Occipital lobe (tissue), 2 donors: ENCODE data around the gene ZNF22. TPM values are rescaled to one million over a fixed set of nuclear protein-coding genes. Genes with fewer than 3 reads are reported as not detected.
A peak's percentile ranks its signal among the peaks of the same experiment; 100 is the strongest.

Experiments
- DNase-seq: peaks from one replicate; lab custom pipeline; 2025; lab: John Stamatoyannopoulos, UW
- total RNA-seq: library from RNA; depleted of rRNA; stranded (reverse); fragments of >200 nt; gene quantifications from one replicate; pipeline ENCODE4 v1.2.3, GENCODE V29; 2014

The ZNF22 gene
- total RNA-seq, 1 donor from 2014 or later, result 48.8 TPM

GRCh38 chr10:44976352-44977198, 24.1 kb upstream of the ZNF22 start:
- DNase-seq, result no peak

DNA sequence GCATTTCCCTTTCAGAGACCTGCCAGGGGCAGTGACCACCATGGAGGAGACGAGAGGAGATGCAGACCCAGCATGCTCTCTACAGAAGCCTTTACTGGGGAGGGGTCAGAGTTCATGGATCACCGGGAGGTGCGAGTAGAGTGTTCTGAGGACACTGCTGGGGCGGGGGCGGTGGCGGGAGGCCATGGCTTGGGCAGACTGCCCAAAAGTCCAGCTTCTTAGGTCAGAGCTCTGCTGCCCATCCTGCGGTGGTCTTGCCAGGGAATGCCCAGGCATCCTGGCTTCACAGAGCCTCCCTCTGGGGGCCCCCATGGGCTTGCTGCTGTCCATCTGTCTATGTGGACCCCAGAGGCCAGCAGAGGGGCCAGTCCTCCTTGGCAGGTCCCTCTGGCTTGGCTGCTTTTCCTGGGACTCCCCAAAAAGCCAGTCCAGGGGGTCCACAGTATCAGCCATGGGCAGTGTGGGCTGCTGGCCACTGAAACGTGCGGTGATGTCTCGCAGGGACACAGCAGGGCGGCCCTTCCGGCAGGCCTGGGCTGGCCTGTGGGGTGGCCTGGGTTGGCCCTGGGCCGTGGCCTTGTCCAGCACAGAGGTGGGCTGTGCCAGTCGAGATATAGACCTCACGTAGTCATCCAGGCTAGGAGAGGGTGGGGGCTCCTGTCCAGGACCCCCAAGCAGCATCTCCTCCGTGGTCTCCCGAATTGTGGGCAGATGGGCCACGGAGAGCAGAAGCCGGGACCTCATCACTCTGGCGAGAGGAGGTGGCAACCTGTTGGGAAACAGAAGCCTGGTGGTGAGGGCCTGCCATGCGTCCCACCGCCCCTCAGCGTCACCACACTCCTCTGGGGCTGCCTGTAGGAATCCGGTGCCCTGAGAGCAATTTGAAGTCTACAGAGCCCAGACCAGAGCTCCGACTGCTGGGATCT, 23.2 kb upstream of the ZNF22 start:
- no peak for DNase-seq

DNA sequence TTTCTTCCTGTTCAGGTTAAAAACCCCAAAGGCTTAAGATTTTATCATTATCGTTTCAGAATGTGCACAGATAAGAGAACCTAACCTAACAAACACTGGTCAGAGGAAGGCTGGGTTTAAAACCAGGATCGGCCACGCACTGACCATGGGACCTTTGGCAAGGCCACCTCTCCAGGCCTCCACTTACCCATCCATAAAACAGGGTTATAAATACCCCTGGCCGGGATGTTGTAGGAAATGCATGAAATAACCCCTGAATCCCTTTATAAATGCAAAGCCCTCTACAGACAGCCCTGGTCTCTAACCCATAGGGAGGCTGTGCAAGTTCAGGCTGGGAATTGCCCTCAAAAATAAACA, 22.5 kb upstream of the ZNF22 start:
- no peak for DNase-seq

DNA sequence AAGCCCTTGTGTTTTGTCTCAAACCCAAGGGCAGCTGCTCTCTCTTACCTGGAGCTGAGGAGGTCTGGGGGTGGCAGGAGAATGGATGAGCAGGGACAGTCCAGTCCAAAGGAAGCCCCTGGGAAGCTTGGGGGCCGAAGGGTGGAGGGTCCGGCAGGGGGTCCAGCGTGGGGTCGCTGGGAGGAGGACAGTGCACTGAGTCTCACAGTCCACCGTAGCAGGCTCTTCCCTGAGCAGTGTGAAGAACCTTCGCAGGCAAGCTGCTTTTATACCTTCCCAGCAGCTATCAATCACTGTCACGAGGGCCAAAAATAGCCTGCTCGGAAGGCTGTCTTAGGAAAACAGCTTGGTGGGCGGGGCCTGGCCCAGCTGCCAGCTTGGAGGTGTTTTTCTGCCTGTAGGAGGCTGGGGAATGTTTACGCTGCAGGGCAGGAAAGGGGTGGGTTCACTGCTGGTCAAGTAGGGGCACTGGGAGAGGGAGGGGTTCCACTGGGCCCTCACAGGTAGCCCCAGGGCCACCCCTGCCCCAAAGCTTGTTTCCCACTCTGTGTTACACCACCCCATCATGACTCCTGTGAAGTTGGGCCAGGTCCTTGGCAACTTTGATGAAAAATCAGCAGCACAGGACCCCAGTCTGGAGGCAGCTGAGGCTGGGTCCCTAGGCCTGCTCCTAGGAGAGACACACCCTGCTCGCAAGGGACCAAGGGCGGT, 22.0 kb upstream of the ZNF22 start, which contains the start of gene DEPP1:
DEPP1 (minus strand) TSS at position 240 of the 711 bp plus-strand sequence. CDS start 779 bp downstream, outside the sequence.
- DNase-seq, result peak; percentile 76

- DNase-seq, result no peak
Measured at GRCh38 chr10:44979281-44980191, 21.2 kb upstream of the ZNF22 start.

- DNase-seq, result no peak
Measured at GRCh38 chr10:44980309-44981171, 20.2 kb upstream of the ZNF22 start.

- no peak for DNase-seq
Measured at GRCh38 chr10:44981172-44982113, 19.3 kb upstream of the ZNF22 start.

DNA sequence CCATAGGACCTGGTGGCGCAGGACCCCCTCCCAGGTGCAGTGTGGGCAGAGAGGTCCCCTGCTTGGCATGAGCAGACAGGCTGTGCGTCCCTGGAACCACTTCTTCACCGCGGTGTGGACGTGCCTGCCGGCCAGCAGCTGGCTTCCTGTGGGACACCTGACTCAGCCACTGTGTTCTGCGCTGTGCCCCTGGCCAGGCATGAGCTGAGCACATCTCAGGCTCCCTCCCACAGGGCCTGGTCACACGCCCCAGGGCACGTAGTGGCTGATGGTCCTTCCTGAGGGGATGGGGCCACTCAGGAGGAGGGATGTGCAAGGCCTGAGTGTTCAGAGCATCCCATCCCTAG, 18.6 kb upstream of the ZNF22 start:
- DNase-seq, result no peak

- no peak for DNase-seq
Measured at GRCh38 chr10:44982496-44982895, 18.2 kb upstream of the ZNF22 start.

DNA sequence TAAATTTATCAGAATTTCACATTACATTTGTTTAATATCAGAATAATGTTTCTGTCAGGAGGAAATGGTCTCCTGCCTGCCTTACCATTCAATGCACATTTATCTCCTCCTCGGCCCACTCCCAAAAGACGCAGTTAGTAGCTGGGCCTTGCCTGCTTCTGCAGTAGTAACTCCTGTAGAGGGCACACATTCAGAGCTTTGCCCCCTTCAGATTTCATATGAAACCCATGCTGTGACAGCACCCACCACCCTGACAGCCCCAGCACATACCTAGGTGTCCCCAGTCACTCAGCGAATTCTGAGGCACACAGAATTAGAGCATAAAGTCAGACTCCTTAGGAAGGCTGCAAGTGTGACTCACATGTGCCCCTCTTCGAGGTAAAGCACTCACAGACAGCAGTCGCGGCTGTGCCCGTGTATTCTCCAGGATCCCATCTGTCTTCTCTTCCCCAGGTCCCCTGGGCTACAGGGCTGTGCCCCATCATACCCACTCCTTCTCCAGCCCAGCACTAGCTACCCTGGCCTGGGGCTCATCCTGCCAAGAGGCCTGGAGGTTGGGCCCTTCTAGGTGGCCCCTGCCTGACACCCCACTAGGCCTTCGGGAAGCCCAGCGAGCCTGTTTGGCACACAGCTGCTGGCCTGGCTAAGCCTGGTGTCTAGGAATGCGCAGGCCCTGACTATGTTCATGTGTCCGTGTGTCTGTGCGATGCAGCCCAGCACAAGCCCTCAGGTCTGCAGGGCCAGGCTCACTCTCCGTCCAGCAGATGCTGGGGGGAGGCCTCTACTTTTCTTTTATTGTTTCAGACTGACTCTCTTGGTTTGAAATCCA, 17.4 kb upstream of the ZNF22 start:
- DNase-seq, result no peak

DNA sequence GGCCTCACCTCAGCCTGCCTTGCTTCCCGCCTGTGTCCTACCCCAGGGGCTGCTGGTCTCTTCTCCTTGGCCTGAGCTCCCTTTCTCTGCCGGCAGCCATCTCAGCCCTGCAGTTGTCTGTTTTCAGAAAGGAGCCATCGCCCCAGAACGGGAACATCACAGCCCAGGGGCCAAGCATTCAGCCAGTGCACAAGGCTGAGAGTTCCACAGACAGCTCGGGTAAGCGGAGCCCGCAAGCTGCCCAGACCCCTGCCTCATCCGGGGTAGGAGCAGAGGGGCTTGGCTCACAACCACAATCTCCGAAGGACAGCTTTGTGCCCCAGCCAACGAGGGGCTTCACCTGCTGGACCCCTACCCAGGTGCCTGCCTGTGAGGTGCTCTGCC, 16.8 kb upstream of the ZNF22 start:
- DNase-seq, result no peak

DNA sequence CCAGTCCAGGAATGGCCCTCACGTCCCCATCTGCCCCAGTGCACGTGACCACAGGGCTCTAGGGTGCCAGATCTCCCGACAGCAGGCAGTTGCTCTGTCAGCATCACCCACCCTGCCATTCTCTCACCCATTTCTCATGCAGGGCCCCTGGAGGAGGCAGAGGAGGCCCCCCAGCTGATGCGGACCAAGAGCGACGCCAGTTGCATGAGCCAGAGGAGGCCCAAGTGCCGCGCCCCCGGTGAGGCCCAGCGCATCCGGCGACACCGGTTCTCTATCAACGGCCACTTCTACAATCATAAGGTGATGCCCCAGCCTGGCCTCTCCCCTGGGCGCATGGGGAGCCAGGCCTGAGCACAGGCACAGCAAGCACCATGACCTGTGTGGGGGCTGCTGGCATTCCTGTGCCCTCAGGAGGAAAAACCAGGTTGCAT, 16.0 kb upstream of the ZNF22 start:
- DNase-seq, result no peak

- no peak for DNase-seq
Measured at GRCh38 chr10:44985175-44985681, 15.5 kb upstream of the ZNF22 start.

DNA sequence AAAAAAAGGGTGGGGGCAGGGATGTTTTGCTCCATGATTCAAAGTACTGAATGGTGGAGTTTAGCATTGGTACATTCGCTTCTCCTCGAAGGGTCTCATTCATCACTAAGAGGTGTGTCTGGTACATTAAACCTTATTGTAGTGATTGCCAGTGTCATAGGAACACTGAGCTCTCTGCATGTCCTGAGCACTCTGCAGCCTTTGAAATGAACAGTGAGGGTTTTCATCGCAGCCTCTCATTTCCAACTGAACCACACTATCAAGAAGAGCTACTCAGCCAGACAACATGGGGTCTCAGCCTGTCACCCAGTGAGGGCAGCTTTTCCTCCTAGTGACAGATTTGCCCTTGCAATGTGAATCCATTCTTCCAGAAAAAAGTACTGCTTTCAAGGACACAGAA, 14.5 kb upstream of the ZNF22 start:
- no peak for DNase-seq

DNA sequence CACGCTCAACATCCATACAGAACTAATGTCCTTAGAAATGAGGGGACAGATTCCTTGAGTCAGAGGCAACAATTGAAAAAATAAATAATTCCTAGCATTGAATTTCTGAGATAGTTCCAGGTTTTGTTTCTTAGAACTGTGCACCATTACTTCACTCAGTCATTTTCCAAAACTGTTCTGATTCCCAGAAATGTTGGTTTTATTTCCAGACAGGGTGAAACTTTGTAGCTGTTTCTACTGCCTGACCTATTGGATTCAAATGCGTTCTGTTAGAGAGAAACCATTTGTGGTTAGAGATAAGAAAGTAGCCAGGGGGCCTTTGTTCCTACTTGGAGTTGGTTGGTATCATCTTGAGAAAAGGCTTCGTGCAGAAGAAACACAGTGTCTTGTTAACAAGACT, 14.1 kb upstream of the ZNF22 start:
- no peak for DNase-seq

- DNase-seq, result no peak
Measured at GRCh38 chr10:44988957-44989585, 11.7 kb upstream of the ZNF22 start.
